GM18505 (cell line): ENCODE results near the gene TNKS2.
"Not testable (repeated sequence)": the region's sequence is repeated elsewhere in the genome, so short reads cannot be mapped to it uniquely, and the experiment has no call there.

Experiments used
- ATAC-seq: cut with Tn5 transposase; IDR thresholded peaks from one replicate; pipeline ENCODE4 v1.9.1; 2021; ENCODE audit not compliant: unreplicated experiment
- POLR2A ChIP-seq: IDR thresholded peaks from 4 replicates; pipeline ENCODE4 v1.6.1; 2011; ENCODE audit warnings: borderline replicate concordance; ENCODE audit not compliant: insufficient read depth, insufficient read length; ENCODE audit errors: extremely low read depth

TNKS2 gene

DNA sequence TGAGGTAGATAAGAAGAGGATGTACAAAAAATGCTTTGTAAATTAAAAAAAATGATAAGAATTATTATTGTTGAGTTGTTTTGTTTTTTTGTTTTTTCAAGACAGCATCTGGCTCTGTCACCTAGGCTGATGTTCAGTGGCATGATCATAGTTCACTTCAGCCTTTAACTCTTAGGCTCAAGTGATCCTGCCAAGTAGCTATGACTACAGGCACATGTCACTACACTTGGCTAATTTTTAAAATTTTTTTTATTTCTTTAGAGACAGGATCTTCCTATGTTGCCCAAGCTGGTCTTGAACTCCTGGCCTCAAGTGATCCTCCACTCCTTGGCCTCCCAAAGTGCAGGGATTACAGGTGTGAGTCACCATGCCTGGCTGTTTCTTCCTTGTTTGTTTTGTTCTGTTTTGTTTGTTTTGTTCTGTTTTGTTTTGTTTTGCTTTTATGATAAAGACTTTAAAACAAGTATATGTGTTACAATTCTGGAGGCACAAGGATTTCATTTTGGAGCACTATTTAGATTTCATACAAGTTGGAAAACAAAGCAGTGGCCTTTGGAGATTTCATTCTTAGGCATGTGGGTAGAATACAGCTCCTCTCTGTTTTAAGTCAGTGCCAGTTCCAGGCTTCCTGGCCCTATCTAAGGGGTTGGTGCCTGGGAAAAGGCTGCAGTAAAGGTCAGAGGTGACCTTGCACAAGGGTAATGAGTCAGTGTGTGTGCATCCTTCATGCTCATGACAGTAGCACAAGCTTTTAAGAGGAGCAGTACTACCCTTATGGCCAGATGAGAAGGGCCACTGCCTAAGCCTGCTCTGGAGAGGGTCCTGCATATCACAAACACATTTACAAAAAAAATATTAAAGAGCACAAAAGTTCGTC lies 93.1 kb downstream of the TNKS2 start:
- no peak for TF ChIP-seq POLR2A
- ATAC-seq = no peak

DNA sequence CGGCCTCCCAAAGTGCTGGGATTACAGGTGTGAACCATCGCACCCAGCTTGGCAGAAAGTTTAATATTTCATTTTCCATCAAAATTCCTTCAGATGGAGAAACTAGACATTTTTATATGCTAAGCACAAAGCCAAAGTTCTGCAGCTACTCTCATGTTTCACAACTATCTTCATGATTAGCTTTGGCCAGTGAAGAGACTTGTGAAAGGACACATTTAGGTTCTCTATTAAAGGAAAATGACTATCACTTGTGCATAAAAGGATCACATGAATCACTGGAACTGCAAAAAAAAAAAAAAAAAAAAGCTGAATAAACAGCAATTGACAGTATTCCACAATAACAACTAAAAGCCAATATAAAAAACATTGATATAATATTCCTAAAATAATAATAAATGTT lies 94.8 kb downstream of the TNKS2 start:
- no peak for ATAC-seq

DNA sequence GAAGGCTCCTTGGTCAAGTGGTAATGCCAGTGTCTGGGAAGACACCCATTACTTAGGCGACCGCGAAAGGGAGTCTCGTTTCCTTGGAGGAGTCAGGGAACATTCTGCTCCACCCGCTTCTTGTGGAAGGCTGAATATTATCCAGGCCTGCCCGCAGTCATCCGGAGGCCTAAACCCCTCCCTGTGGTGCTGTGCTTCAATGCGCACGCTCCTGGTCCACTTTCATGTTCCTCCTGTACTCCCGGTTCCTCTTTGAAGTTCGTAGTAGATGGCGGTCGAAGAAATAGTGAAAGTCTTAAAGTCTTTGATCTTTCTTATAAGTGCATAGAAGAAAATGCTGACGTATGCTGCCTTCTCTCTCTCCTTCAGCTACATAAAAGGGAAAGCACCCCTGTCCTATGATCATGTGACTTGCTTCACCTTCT lies 96.0 kb downstream of the TNKS2 start:
- ATAC-seq = not testable (repeated sequence)

More for the DNA sequence above, 94.8 kb downstream of the TNKS2 start:
- TF ChIP-seq POLR2A = no peak

DNA sequence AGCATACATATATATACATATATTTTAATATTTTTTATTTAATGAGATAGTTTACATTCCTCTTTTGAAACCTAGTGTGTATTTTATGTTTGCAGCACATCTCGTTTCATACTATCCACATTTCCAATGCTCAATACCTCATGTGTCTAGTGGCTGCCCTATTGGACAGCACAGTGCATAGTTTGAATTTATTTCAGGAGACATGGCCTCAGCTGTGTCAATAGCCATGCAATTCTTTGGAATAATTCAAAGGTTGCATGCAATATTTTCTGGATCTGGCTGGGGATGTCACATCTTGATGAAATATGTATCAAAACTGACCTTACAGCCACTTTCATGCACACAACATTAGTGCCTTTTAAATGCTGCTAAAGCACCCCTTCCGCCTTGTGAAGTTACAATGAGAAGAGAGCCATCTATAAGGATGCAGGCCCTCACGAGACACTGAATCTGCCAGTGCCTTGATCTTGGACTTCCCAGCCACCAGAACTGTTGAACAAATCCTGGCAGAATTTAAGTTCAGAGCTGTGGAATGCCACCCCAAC lies 98.1 kb downstream of the TNKS2 start:
- ATAC-seq = no peak
- no peak for TF ChIP-seq POLR2A

DNA sequence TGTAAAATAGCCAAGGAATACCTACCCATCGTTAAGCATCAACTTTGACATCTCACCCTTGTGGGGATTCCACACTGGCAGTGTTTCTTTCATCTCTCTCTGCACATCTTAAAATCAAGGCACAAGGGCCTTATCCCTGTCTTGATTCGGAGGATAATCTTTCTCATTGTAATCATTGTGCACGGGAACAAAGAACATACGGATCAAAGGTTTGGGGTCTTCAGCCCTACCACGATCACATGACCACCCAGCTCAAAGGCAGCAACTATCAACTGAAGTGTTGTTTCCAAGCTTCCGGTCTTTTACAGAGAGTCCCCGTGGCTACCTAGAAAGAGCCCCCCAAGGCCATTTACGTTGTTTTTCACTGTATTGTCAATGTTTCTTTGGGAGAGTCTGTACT lies 99.2 kb downstream of the TNKS2 start:
- no peak for TF ChIP-seq POLR2A
- ATAC-seq = no peak

DNA sequence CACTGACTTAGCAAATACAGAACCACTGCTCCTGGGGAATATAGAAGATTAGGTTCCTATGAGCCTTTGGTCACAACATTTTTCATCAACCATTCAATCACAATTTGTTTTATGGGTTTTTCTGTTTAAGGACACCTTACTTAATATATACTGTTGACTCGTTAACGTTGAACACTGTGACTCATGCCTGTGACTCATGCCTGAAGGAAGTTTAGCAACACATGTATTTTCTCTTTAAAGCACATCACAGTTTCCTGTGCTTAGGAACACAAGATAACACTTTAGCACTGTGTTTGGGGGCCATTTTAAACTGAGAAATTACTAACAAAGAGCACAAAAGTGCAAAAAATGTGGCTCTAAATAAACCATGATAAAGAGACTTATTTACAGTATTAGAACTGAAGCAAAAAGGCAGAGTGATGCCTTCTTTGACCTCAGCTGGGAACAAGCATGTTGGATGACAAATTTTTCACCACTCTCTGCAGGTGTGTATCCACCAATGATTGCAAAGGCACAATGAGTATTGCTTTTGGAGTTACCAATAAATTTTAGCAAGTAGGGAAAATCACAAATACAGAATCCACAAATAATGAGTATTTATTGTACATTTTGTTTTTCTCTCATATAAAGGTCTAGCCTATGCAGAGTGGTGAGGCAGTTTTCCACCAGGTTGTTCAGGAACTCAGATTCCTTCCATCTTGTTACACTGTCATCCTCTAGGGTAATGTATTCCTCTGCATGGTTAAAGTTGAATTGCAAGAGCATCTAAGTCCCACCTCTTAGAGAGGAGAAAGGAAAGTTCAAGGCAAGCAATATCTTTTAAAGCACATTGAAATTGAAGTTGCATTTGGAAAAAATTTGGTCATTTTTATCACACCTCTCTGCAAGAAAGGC lies 103.8 kb downstream of the TNKS2 start:
- ATAC-seq = no peak

DNA sequence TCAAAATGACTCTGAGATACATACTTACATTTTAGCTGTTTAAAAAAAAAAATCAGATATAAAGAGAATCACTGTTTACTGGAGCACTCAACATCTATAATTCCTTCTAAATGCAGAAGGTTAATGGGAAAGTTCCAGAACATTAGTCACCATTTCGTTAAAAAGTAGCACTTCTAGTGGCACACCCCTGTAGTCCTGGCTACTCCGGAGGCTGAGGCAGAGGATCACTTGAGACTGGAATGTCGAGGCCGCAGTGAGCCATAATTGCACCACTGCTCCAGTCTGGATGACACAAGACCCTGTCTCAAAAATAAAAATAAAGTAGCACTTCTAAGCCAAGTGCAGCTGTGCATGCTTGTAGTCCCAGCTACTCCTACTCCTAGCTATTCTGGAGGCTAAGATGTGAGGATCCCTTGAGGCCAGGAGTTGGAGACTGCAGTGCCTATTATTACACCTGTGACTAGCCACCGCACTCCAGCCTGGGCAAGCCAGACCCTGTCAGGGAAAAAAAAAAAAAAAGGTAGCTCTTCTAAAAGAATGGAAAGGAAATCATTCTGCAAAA lies 108.9 kb downstream of the TNKS2 start:
- TF ChIP-seq POLR2A = no peak
- no peak for ATAC-seq

More for the DNA sequence above, 103.8 kb downstream of the TNKS2 start:
- no peak for TF ChIP-seq POLR2A

DNA sequence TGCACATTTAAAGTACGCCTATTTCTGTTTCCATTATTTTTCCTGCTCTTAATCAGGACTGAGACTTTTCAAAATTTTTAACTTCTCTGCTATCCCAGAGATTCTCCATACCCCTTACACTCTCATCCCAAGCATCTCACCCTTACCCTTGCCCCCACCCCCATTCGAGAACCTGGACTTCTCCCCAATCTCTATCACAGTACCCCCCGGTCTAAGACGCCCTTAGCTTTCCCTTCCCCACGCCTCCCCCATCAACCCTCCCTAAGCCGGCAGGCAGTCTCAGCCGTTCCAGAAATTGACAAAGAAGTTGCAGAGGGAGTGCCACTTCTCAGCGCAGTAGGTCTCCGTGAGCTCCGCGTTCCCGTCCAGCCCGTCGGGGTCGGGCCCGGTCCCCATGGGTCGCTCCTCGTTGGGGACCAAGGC lies 109.7 kb downstream of the TNKS2 start:
- ATAC-seq = no peak
- no peak for TF ChIP-seq POLR2A

DNA sequence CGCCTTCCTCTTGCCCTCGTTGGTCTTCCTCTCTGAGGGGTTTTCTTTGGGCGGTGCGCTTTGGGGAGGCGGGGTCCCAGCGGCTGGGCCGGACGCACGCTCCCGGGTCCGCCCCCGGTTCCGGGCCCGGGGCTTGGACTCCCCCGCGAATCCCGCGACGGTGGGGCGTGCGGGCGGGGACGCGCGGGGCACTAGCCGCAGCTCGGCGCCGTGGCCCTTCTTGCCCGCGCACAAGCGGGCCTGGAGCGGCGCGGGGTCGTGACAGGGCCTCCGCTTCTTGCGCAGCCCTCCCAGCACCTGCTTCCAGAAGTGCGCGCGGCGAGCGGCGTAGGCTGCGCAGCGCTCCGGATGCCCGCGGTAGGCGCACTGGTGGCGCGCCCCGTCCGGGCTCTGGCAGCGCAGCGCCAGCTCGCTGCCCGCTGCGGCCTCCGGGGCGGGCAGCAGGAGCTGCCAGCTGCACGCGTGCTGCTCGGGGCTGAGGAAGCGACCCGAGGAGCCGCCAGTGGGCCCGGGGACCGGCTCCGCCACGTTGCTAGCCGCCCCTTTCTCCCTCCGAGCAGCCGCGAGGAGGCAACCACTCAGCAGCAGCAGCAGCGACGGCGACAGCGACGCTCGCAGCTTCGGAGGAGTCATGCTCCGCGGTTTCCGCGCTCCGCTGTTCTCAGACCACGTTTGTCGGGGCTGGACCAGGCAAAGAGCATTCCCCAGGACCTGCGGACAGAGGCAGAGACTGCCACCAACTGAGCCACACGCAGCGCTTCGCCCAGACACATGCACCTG lies 110.3 kb downstream of the TNKS2 start:
- ATAC-seq = peak; percentile 82
- peak; percentile 46 for TF ChIP-seq POLR2A

DNA sequence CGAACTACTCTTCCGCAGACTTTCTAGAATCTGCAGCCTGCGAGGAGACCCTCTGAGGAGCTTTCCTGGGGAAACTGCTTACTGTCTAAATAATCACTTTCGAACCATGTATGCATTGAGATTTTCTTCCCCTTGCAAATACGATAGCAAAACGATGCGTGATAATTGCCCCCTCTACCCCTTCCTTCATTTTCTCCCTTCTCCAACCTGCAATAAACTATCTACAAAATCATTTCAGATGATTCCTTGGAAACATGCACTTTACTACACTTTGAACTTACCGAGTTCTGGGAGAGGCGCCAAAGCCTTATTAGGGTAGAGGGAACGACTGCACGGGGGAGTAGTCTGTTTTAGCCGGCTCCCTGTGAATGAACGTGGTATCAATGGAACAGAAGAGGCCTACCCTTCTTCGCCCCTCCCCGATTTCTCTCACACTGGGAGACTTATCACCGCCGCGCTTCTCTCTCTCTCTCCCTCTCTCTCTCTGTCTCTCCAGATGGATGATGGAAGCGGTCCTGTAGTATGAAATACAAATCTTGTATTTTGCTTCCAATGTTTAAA lies 111.0 kb downstream of the TNKS2 start, which contains the start of gene FGFBP3:
FGFBP3 (minus strand) TSS at position 370 of the 561 bp plus-strand sequence. CDS start 517 bp downstream, outside the sequence.
- no peak for TF ChIP-seq POLR2A
- no peak for ATAC-seq

DNA sequence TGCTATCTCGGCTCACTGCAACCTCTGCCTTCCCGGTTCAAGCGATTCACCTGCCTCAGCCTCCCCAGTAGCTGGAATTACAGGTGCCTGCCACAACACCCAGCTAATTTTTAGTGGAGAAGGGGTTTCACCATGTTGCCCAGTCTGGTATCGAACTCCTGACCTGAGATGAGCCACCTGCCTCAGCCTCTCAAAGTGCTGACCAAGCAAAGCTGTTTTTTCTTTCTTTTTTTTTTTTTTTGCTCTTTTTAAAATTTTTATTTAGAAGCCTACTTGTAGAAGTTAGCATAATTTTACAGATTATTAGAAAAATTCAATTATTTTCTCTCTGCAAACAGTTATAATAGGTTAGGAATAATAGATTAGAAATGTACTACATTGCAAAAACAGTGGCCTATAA lies 112.2 kb downstream of the TNKS2 start:
- no peak for ATAC-seq
- no peak for TF ChIP-seq POLR2A
